BJ (cell line): ENCODE data around the gene NGEF. TPM values are rescaled to one million over a fixed set of nuclear protein-coding genes. Genes with fewer than 3 reads are reported as not detected.

Experiments used
- CTCF ChIA-PET: fragments of 350-600 bp; formaldehyde crosslinking; extraction: SDS; loops from one replicate; lab custom pipeline; 2021; ENCODE audit warnings: antibody characterized with exemption, inconsistent platforms; lab: Yijun Ruan, JAX
- POLR2A ChIA-PET: fragments of 300-600 bp; sonication (Branson Sonifier 250); formaldehyde crosslinking; extraction: SDS; loops from one replicate; lab custom pipeline; 2021; ENCODE audit warnings: antibody characterized with exemption; lab: Charles Lee
- DNase-seq: peaks from one replicate; pipeline ENCODE4 v3.0.0-alpha.2; 2011; ENCODE audit warnings: low read depth
- H3K27me3 ChIP-seq: 2 replicates; pipeline ENCODE4 v1.6.0; 2011; ENCODE audit warnings: low read length; ENCODE audit not compliant: control insufficient read depth, insufficient read depth
- H3K36me3 ChIP-seq: 2 replicates; pipeline ENCODE4 v1.5.1; 2011; ENCODE audit warnings: low read length; ENCODE audit not compliant: control insufficient read depth, insufficient read depth
- H3K4me3 ChIP-seq: 2 replicates; pipeline ENCODE4 v1.5.1; 2011; ENCODE audit warnings: low read depth, mild to moderate bottlenecking, control low read depth, low read length
- CTCF ChIP-seq: IDR thresholded peaks from 2 replicates; pipeline ENCODE4 v1.5.1; 2011; ENCODE audit warnings: low read depth, mild to moderate bottlenecking, control low read depth, inconsistent platforms, low read length, moderate library complexity; ENCODE audit not compliant: insufficient read depth
- polyA plus RNA-seq: library from polyadenylated mRNA; depleted of rRNA; stranded (reverse); fragments of >200 nt; gene quantifications from 2 replicates; pipeline ENCODE4 v1.2.3, GENCODE V29; 2011

The NGEF gene
- polyA plus RNA-seq, 1 experiment = 0.23 TPM

- H3K36me3 ChIP-seq = no peaks in the 10 kb centered on the region
- ChIA-PET CTCF (interaction anchor here (0.7 kb wide), 1 partner anchor 17 kb away, joined by 3 read pairs; no protein-coding TSS in a partner anchor), POLR2A (no interaction called here)
- H3K27me3 ChIP-seq = no peaks in the 10 kb centered on the region; the same call in 1 of the 2 replicates
- no peak for TF ChIP-seq CTCF
- DNase-seq = no peak
- H3K4me3 ChIP-seq = no peak overlapping the region
Measured at GRCh38 chr2:232882505-232883115, 130.4 kb downstream of the NGEF start.

GRCh38 chr2:232882085-232882484, 131.0 kb downstream of the NGEF start:
- Histone ChIP-seq H3K27me3 (no peaks in the 10 kb centered on the region; the same call in 1 of the 2 replicates), H3K4me3 (no peak overlapping the region), H3K36me3 (no peaks in the 10 kb centered on the region)
- TF ChIP-seq CTCF = no peak
- ChIA-PET POLR2A (no interaction called here), CTCF (interaction anchor here (0.7 kb wide), 1 partner anchor 16 kb away, joined by 3 read pairs; no protein-coding TSS in a partner anchor)
- no peak for DNase-seq

DNA sequence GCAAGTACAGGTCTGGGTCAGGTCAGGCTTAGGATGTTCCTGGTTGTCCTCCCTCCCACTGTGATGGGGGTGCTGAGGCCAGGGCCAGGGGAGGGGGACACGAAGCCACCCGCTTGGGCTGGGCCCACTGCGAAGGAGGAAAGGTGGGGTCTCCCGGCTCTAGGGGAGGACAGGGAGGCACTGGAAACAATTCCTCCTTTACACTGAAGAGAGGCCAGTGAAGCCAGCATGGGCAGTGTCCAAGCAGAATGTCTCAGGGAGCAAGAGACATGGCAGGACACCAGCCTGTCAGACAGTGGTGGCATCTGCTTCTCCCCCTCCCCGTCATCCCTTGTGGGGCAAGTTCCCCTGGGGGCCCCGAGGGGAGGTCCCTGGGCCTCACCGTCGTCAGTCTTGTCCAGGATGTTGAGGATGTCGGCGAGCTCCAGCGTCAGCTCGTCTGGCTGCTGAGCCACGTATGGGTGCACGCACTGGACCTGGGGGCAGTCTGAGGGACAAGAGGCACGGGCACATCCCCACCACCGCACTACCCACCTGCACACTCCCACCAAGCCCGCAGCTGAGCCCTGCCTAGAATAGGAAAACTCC, 132.2 kb downstream of the NGEF start:
- DNase-seq = no peak
- no peaks in the 10 kb centered on the region for H3K36me3 ChIP-seq
- CTCF ChIA-PET = no interaction called here
- no peak overlapping the region for H3K4me3 ChIP-seq
- no peak for TF ChIP-seq CTCF
- POLR2A ChIA-PET = no interaction called here
- H3K27me3 ChIP-seq = no peaks in the 10 kb centered on the region; the same call in 1 of the 2 replicates

DNA sequence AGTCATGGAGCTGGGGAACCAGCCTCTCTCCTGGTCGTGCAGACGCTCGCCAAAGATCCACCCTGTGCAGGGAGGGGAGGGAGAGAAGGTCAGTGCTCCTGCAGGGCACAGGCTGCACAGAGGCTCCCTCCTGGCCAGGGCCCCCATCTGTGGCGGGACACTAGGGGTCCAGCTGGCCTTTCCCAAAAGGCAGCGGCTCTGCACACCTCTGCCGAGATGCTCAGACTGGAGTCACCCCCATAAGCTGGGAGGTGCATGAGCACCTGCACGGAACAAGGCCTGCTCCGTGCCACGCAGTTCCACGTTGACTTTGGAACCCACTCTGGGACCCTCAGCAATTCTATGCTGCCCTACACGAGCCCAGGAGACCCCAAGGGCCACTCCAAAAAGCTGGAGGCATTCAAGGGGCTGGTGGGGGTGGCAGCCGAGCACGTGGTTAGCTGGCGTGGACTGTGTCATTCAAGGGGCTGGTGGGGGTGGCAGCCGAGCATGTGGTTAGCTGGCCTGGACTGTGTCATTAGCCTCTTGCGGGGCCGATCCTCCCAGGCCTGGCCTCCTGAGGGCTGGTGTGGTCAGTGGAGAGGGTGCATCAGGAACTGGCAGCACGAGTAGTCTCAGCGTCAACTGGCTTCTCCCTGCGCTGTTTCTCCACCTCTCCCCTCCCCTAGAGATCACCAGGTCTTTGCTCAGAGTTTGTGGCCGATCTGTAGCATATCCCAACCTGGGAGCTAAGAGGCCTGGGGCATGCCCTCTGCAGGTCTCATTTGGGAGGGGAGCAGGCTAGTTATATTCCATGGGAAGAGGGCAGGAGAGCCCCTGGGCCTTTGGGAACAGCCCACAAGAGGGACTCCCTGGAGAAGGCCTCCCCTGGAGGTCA, 133.2 kb downstream of the NGEF start:
- no peak for TF ChIP-seq CTCF
- ChIA-PET CTCF (interaction anchor here (0.6 kb wide), 1 partner anchor 170 kb away, joined by 3 read pairs; no protein-coding TSS in a partner anchor), POLR2A (no interaction called here)
- DNase-seq = no peak
- H3K27me3 ChIP-seq = peaks cover 2% of the 10 kb centered on the region
- no peak overlapping the region for H3K4me3 ChIP-seq
- H3K36me3 ChIP-seq = no peaks in the 10 kb centered on the region
